Fibroblast of mammary gland (primary cell): ENCODE measurements around the gene MNAT1.
"Not testable (repeated sequence)": the region's sequence is repeated elsewhere in the genome, so short reads cannot be mapped to it uniquely, and the experiment has no call there.

Source experiments
- DNase-seq: peaks from one replicate; pipeline ENCODE4 v3.0.0-alpha.2; 2010; ENCODE audit warnings: low read depth
- H3K4me3 ChIP-seq: 2 replicates; pipeline ENCODE4 v1.5.1; 2011; ENCODE audit warnings: low read depth, mild to moderate bottlenecking, low read length, moderate library complexity; ENCODE audit not compliant: control insufficient read depth
- CTCF ChIP-seq: conservative IDR thresholded peaks from 2 replicates; pipeline ENCODE4 v1.5.1; 2011; ENCODE audit warnings: low read depth, low read length, inconsistent platforms; ENCODE audit not compliant: control insufficient read depth, insufficient read depth

The MNAT1 gene

GRCh38 chr14:60722357-60723115, 12.0 kb upstream of the MNAT1 start:
- peak overlapping the region; percentile 70 for H3K4me3 ChIP-seq
- no peak for TF ChIP-seq CTCF
- peak; percentile 64 for DNase-seq

- DNase-seq = peak; percentile 52
- peak overlapping the region; percentile 70 for H3K4me3 ChIP-seq
- TF ChIP-seq CTCF = no peak
Observed at GRCh38 chr14:60723116-60723906, 11.2 kb upstream of the MNAT1 start.

GRCh38 chr14:60723907-60724618, 10.5 kb upstream of the MNAT1 start, which contains the start of gene SIX4:
Gene SIX4, minus strand, starts transcription at chr14:60724351. Its CDS starts 277 bp downstream, at chr14:60724074.
- H3K4me3 ChIP-seq = peak within 1 kb of the TSS; percentile 70
- no peak for TF ChIP-seq CTCF
- DNase-seq = peak; percentile 82

GRCh38 chr14:60731291-60731690, 3.3 kb upstream of the MNAT1 start:
- not testable (repeated sequence) for H3K4me3 ChIP-seq, DNase-seq

- DNase-seq = no peak
- TF ChIP-seq CTCF = no peak
- no peak overlapping the region for H3K4me3 ChIP-seq
Observed at GRCh38 chr14:60732840-60733483, 1.6 kb upstream of the MNAT1 start.

GRCh38 chr14:60735416-60735815, 855 bp downstream of the MNAT1 start:
- no peak for DNase-seq
- no peak for TF ChIP-seq CTCF

More at GRCh38 chr14:60735416-60735815, 855 bp downstream of the MNAT1 start:
- H3K4me3 ChIP-seq = peak overlapping the region; percentile 91
